AML-193 (cell line): Measurements from ENCODE around the gene CAPN8.

Source experiments
- DNase-seq, 2 experiments: peaks; one replicate each; lab custom pipeline; 2025; lab: John Stamatoyannopoulos, UW

Gene CAPN8

DNA sequence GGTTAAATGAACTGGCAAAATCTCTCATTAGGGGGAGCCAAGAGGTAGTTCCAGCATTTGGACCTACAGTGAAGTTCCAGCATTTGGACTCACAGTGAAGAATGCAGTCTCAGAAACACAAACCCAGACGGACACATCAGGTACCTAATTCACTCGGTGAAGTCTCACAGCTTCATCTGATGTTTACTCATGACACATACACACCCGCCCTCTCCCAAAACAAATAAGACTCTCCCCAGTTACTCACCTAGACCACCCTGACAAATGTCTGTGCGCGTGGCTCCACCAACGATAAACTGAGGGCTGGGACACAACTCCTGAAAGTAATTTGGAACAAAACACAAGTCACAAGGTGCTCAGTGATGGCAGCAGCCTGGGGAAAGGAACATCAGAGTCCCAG is 11.4 kb downstream of the CAPN8 start:
- DNase-seq, result no peak

- no peak for DNase-seq
Observed at GRCh38 chr1:223653431-223653830, 12.1 kb downstream of the CAPN8 start.

- no peak for DNase-seq
Observed at GRCh38 chr1:223653015-223653414, 12.5 kb downstream of the CAPN8 start.

- no peak for DNase-seq
Observed at GRCh38 chr1:223652436-223652941, 13.0 kb downstream of the CAPN8 start.

- no peak for DNase-seq
Observed at GRCh38 chr1:223651291-223651991, 14.1 kb downstream of the CAPN8 start.

DNA sequence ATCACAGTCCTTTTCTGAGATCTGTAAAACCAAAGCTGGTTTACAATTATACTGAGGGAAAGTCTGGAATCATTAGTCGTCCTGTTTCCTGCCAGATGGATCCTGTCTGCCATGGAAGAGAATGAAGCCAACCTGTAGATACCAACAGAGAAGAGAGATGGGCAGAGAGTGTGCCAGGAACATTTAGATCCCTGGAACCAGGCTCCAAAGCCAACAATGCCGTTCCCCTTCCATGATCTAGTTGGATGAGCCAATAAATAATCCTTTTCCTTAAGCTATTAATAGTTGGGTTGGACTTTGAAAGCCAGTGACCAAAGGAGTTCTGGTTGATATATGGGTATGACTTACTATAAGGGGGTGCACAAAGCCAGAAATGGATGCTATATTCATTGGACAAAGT is 15.0 kb downstream of the CAPN8 start:
- DNase-seq, result no peak

DNA sequence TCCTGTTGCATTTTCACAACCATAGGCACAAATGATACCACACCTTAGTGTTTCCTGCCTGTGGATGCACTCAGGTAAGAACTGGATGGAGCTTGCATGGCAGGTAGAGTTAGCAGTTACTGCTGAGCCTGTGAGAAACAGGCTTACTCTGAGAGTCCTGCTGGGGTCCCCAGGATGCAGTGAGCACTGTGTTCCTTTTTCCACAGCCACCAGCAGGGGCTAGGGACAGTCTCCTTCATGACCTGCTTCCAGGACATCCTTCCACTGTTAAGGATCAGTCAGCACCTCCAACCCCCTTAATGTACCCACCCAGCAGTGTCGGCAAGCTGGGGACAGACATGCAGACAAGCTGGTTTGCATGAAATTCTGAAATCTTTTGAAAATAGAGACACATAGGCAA is 16.3 kb downstream of the CAPN8 start:
- no peak for DNase-seq

- no peak for DNase-seq
Observed at GRCh38 chr1:223647249-223647648, 18.3 kb downstream of the CAPN8 start.

DNA sequence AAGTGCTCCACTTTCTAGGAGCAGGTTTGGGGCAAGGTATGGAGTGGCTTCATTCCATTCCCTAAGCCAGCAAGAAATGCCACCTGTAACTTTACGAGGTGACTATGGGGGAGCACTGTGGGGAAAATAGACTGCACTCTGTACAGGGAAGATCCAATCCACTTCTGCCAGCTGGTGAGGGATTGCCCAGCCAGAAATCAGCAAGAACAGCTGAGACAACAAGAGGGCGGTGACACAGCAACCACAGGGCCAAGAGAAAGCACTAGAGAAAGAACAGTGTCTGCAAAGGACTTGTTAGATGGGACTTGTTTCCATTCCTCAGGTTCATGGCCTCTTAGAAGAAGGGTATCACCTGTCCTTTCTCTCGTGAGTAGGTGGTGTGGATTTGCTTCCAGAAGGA is 19.6 kb downstream of the CAPN8 start:
- no peak for DNase-seq

GRCh38 chr1:223642237-223642636 is 23.3 kb downstream of the CAPN8 start:
- DNase-seq, result no peak

DNA sequence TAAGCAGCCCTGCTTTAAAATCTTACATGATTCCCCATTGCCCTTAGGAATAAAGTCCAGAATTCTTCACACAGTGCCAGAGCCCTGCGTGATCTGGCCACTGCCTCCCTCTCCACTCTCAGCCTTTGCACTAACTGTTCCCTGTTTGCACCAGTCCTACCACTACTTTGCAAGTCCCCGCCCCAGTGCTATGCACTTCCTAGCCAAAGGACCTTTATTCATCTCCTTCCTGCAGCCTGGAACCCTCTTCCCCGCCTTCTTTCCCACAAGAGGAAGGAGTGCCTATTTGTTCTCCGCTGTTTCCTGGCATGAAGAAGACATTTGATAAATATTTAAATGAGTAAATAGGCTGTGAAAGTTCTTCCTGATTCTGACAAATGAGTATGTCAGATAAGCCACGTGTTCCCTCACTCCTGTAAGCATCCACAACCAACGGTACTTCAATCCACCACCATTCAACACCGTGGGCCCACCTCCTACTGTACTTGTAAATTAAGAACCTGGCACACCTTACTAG is 23.9 kb downstream of the CAPN8 start:
- DNase-seq, result no peak

DNA sequence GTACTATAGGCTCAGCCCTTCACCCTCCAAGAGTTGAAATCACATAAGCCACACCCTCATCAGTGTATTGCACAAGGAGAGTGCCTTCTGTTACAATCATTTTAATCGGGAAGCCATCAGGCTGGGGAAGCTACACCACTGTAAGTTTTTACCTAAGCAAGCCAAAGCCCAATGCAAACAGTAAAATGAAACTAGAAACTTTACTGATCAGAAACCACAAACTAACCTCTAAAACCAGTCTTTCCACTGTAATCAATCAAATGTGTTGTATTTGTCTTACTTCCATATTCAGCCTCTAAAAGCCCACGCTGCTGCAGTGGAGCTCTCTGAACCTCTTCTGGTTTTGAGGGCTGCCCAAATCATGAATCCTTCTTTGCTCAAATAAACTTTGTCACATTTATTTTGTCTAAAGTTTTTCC is 26.2 kb downstream of the CAPN8 start:
- DNase-seq, result peak in 1 of 2 experiments; percentile 6

DNA sequence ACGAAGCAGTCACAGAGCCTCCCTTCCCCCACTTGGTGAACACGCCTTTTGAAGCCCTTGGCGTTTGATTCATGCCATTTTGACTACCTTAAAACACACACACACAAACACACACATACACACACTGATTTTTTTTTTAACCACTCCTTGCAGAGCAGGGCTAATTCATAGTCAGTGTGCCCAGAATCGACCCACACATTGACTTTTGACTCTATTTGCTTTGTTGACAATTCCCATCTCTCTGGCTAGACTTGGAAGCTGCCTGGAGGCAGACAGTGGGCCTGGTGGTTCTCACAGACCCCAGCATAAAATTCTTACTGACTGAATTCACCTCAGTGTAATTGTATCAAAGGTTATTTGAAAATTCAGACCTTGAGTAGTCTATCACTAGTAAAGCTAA is 30.3 kb downstream of the CAPN8 start:
- no peak for DNase-seq

GRCh38 chr1:223634423-223634822 is 31.1 kb downstream of the CAPN8 start:
- DNase-seq, result no peak

- no peak for DNase-seq
Observed at GRCh38 chr1:223631956-223632355, 33.5 kb downstream of the CAPN8 start.

DNA sequence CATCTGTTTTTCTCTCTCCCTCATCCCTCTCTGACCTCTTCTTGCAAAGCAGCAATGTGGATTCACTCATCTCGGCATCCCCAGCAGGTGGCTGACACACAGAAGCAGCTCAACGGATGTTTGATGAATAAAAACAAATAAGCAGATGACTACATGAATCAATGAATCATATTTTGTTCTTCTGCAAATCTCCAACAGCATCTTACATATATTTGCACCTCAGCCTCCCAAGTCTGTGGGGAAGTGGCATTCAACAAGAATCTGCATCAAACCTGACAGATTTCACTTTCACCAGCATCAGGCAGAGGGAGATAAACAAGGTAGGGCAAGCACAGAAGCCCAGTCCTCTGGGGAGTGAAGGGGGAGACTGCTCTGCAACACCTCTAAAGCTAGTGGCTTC is 34.0 kb downstream of the CAPN8 start:
- DNase-seq, result no peak

DNA sequence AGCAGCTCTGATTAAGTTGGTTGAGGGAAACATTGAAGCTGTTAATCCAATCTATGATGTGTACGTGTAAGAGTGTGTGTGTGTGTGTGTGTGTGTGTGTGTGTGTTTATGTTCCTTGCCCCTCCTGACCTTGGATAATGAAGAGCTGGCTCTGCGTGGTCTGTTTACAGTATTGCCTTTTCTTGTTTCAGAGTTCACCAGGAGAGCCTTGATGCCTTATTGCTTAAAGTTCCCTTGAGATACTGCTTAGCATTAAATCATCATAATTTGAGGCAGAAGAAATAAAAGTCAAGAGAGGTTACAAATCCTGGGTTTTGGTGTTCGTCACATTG is 36.4 kb downstream of the CAPN8 start:
- no peak for DNase-seq

DNA sequence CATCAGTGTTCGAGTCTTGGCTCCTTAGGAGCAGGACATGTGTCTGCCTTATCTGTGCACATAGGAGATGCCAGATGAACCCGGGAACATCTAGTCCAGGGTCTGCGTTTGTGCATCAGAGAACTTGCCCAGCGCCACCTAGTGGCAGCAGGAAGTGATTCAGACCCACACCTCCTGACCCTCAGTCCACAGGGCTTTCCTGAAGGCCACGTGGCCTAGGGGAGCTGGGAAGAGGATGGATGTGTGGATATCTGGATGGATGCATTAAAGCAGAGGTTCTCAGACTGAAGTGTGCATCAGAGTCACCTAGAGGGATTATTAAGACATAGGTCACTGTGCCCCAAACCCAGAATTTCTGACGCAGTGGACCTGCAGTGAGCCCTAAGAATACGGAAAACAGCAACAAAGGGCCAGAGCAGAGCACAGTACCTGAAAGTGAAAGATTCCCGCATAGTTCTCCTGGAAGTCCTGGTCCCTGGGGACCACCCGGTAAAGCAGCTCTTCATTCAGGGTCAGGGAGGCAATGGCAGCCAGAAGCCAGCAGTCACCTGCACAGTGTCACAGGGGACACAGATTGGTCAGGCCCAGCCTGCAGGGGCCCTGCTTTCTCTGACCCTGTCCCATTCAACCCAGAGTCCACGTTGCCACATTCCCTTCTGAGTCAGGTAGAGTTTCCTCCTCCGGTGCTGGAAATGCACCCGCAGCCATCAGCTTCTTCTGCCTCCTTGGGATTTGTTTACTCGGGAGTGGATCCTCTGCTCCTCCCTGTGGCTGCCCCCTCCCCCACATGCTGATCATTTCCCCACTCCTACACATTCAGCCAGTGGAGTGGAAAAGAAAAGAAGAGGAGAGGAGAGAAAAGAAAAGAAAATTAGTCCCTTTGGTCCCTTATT is 37.0 kb downstream of the CAPN8 start:
- peak; percentile 2 to 8 for DNase-seq

GRCh38 chr1:223622132-223622842 is 43.2 kb downstream of the CAPN8 start:
- no peak for DNase-seq

DNA sequence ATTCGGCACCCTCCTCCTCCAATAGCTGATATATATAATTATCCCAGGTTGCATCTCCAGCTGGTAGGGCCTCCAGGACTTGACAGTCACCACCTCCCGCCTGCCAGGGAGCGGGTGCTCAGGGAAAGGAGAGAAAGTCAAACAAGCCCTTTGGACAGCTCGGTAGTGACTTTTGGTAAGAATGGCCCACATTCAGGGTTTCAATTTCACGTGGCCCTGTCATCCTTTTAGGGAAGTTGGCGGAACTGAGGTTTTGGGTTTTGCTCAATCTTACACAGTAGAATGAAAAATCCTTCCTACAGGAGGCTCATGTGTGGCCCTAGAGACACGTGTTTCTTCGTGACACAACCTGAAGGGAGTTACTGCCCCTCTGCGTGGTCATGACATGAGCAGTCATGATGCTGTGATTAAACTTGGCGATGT is 44.2 kb downstream of the CAPN8 start:
- DNase-seq, result no peak

- DNase-seq, result no peak
Observed at GRCh38 chr1:223620297-223620897, 45.1 kb downstream of the CAPN8 start.

GRCh38 chr1:223618680-223619079 is 46.8 kb downstream of the CAPN8 start:
- no peak for DNase-seq
